ENCODE measurements around the gene GABARAPL1.

GABARAPL1 gene

DNA sequence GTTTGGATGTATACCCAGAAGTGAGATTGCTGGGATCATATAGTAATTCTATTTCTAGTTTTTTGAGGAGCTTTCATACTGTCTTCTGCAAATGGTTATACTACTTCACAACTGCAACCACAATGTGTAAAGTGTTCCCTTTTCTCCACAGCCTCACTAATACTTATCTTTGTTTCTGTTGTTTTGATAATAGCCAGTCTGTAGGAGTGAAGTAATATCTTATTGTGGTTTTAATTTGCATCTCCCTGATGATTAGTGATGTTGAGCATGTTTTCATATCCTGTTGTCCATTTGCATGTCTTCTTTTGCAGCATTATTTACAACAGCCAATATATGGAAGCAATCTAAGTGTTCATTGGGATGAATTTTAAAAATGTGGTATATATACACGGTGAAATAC is 29.9 kb downstream of the GABARAPL1 start:
- Histone ChIP-seq H3K4me1 (ENCODE audit: control insufficient read depth in 5 of 5, insufficient read depth in 5 of 5, low read length in 5 of 5) (no peaks in the 10 kb centered on the region), H3K9ac (ENCODE audit: low read length in 5 of 5) (no peak overlapping the region), H3K36me3 (ENCODE audit: control insufficient read depth in 5 of 5, insufficient read depth in 5 of 5, low read length in 5 of 5) (peaks cover 0 to 10% (median 0%) of the 10 kb centered on the region in 5 donors), H3K9me3 (ENCODE audit: control insufficient read depth in 5 of 5, low read length in 5 of 5) (no peaks in the 10 kb centered on the region), H3K4me3 (ENCODE audit: low read depth in 1 of 5, low read length in 5 of 5) (no peak overlapping the region), H3K27me3 (ENCODE audit: control insufficient read depth in 5 of 5, insufficient read depth in 4 of 5, low read length in 5 of 5) (no peaks in the 10 kb centered on the region), H3K27ac (ENCODE audit: low read depth, low read length) (no peak overlapping the region)

DNA sequence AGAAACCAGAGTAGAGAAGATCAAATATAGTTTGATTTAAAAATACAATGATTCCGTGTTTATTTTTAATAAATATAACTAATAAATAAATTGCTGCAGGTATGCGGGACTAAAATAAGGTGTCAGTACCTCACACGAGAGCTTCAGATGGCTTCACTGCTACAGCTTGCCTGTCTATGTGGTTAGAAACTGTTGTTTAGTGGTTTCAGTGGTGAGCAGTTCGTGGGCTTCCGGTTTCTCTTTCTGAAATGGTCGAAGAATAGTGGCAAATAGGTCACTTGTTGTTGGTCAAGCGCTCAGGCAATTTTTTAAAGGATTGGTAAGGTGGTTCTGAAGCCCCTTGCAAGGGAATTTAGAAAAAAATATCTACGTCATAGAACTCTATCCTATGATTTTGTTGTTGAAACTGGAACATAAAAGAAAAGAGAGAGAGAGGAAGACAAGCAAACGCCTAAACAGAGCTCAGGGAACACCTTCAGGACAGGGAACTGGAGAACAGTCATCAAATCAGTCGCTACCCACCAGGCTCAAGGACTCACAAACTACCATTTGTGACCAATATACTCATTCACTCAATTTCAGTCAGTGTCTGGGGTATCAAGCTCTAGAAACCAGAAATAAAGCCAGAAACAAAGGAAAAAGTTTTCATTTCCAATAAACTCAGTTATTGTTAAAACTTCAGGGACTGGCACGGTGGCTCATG is 31.3 kb downstream of the GABARAPL1 start:
- Histone ChIP-seq H3K27ac (ENCODE audit: low read depth, low read length) (no peak overlapping the region), H3K4me1 (ENCODE audit: control insufficient read depth in 5 of 5, insufficient read depth in 5 of 5, low read length in 5 of 5) (no peaks in the 10 kb centered on the region), H3K4me3 (ENCODE audit: low read depth in 1 of 5, low read length in 5 of 5) (peak overlapping the region in 2 of 5 donors; percentile 2 to 32), H3K27me3 (ENCODE audit: control insufficient read depth in 5 of 5, insufficient read depth in 4 of 5, low read length in 5 of 5) (no peaks in the 10 kb centered on the region), H3K36me3 (ENCODE audit: control insufficient read depth in 5 of 5, insufficient read depth in 5 of 5, low read length in 5 of 5) (peaks cover 0 to 10% (median 0%) of the 10 kb centered on the region in 5 donors), H3K9me3 (ENCODE audit: control insufficient read depth in 5 of 5, low read length in 5 of 5) (no peaks in the 10 kb centered on the region), H3K9ac (ENCODE audit: low read length in 5 of 5) (no peak overlapping the region)

DNA sequence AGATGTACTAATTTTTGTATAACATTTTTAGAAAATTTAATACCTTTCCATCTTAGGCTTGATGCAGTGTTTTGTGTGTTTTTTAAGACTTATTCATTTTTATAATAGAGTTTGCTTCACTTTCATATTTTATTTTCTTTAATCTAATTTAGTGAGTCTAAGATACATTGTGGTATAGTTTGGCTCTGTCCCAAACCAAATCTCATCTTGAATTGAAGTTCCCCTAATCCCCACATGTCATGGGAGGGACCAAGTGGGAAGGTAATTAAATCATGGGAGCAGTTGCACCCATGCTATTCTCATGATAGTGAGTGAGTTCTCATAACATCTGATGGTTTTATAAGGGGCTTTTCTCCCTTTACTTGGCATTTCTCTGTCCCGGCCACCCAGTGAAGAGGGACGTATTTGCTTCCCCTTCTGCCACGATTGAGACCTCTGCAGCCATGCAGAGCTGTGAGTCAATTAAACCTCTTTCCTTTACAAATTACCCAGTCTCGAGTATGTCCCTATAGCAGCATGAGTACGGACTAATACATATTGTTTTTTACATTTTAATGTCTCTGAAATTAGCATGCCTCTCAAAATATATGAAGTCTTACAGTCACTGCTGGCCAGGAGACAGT is 34.9 kb downstream of the GABARAPL1 start:
- Histone ChIP-seq H3K27me3 (ENCODE audit: control insufficient read depth in 5 of 5, insufficient read depth in 4 of 5, low read length in 5 of 5) (no peaks in the 10 kb centered on the region), H3K4me1 (ENCODE audit: control insufficient read depth in 5 of 5, insufficient read depth in 5 of 5, low read length in 5 of 5) (no peaks in the 10 kb centered on the region), H3K36me3 (ENCODE audit: control insufficient read depth in 5 of 5, insufficient read depth in 5 of 5, low read length in 5 of 5) (peaks cover 0 to 6% (median 0%) of the 10 kb centered on the region in 5 donors), H3K27ac (ENCODE audit: low read depth, low read length) (no peak overlapping the region), H3K4me3 (ENCODE audit: low read depth in 1 of 5, low read length in 5 of 5) (no peak overlapping the region), H3K9me3 (ENCODE audit: control insufficient read depth in 5 of 5, low read length in 5 of 5) (no peaks in the 10 kb centered on the region), H3K9ac (ENCODE audit: low read length in 5 of 5) (no peak overlapping the region)

DNA sequence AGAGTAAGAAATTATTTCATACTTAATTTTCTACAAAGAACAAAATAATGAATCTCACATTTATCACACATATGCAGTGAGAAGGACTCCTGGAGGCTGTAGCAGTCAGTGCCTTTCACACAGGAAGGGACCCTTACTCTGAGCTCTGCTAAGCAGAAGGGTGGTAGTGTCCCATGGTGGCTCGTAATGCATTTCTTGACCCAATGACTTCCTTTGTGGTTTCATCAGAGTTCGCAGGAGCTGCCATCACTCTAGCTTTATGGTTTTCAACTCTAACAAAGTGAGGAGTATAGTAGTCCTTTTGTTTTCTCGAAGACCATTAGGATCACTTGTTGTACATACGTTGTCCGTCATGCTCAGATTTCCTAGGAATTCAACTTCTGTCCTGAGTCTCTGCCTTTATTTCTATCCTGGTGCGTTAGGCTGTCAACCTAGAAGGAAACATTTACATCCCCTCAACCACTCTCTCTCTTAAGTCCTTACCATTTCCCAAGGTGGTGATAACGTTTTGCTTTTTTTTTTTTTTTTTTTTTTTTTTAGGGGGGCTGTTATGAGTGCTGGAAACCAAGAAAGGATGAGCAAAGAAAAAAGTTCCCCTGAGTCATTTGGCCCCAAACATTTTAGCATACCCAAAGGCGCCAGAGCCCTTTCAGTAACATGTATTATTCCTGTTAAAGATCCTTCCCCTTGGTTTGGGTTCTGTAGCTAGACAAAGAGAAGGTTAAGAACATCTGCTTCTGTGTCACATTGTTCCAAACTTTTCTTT is 37.2 kb downstream of the GABARAPL1 start:
- Histone ChIP-seq H3K4me1 (ENCODE audit: control insufficient read depth in 5 of 5, insufficient read depth in 5 of 5, low read length in 5 of 5) (no peaks in the 10 kb centered on the region), H3K36me3 (ENCODE audit: control insufficient read depth in 5 of 5, insufficient read depth in 5 of 5, low read length in 5 of 5) (no peaks in the 10 kb centered on the region), H3K9ac (ENCODE audit: low read length in 5 of 5) (no peak overlapping the region), H3K9me3 (ENCODE audit: control insufficient read depth in 5 of 5, low read length in 5 of 5) (no peaks in the 10 kb centered on the region), H3K27ac (ENCODE audit: low read depth, low read length) (no peak overlapping the region), H3K27me3 (ENCODE audit: control insufficient read depth in 5 of 5, insufficient read depth in 4 of 5, low read length in 5 of 5) (no peaks in the 10 kb centered on the region), H3K4me3 (ENCODE audit: low read depth in 1 of 5, low read length in 5 of 5) (no peak overlapping the region)

DNA sequence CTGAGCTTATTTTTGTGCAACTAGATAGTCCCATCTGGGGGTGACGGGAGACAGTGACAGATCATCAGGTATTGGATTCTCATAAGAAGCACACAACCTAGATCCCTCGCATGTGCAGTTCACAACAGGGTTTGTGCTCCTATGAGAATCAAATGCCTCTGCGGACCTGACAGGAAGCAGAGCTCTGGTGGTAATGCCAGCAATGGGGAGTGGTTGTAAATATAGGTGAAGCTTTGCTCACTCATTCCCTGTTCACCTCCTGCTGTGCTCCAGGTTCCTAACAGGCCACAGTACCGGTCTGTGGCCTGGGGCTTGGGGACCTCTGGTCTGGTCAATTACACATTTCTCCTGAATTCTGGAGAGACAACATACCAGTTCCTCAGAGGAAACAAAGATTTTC is 39.0 kb downstream of the GABARAPL1 start:
- Histone ChIP-seq H3K27me3 (ENCODE audit: control insufficient read depth in 5 of 5, insufficient read depth in 4 of 5, low read length in 5 of 5) (no peaks in the 10 kb centered on the region), H3K4me3 (ENCODE audit: low read depth in 1 of 5, low read length in 5 of 5) (no peak overlapping the region), H3K9ac (ENCODE audit: low read length in 5 of 5) (no peak overlapping the region), H3K4me1 (ENCODE audit: control insufficient read depth in 5 of 5, insufficient read depth in 5 of 5, low read length in 5 of 5) (no peaks in the 10 kb centered on the region), H3K9me3 (ENCODE audit: control insufficient read depth in 5 of 5, low read length in 5 of 5) (peaks cover 0 to 9% (median 0%) of the 10 kb centered on the region in 5 donors), H3K36me3 (ENCODE audit: control insufficient read depth in 5 of 5, insufficient read depth in 5 of 5, low read length in 5 of 5) (peaks cover 0 to 2% (median 0%) of the 10 kb centered on the region in 5 donors), H3K27ac (ENCODE audit: low read depth, low read length) (no peak overlapping the region)

DNA sequence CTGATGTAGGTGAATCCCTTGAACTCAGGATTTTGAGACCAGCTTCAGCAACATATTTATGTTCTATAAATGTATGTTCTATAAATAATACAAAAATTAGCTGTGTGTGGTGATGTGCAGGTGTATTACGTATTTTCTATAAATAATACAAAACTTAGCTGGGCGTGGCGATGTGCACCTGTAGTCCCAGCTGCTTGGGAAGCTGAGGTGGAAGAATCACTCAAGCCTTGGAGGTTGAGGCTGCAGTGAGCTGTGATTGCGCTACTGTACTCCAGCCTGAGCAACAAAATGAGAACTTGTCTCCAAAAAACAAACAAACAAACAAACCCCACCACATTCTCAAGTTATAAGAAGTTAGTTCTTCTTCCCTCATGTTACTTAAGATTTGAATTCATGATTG is 39.5 kb downstream of the GABARAPL1 start:
- Histone ChIP-seq H3K9me3 (ENCODE audit: control insufficient read depth in 5 of 5, low read length in 5 of 5) (peaks cover 0 to 9% (median 0%) of the 10 kb centered on the region in 5 donors), H3K27ac (ENCODE audit: low read depth, low read length) (no peak overlapping the region), H3K4me1 (ENCODE audit: control insufficient read depth in 5 of 5, insufficient read depth in 5 of 5, low read length in 5 of 5) (no peaks in the 10 kb centered on the region)

DNA sequence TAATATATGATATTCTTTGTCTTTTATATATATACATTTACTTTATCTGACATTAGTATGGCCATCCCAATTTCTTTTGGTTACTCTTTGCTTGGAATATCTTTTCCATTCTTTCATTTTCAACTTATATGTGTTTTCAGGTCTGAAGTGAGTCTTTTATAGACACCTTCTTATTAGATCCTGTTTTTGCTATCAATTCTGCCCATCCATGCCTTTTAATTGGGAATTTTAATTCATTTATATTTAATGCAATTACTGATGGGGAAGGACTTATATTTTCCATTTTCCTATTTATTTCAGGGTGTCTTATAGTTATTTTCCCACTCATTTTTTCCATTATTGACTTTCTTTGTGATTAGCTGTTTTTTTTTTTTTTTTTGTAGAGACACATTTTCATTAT is 43.4 kb downstream of the GABARAPL1 start:
- Histone ChIP-seq H3K9me3 (ENCODE audit: control insufficient read depth in 5 of 5, low read length in 5 of 5) (peaks cover 0 to 9% (median 0%) of the 10 kb centered on the region in 5 donors), H3K27me3 (ENCODE audit: control insufficient read depth in 5 of 5, insufficient read depth in 4 of 5, low read length in 5 of 5) (no peaks in the 10 kb centered on the region), H3K4me3 (ENCODE audit: low read depth in 1 of 5, low read length in 5 of 5) (no peak overlapping the region), H3K4me1 (ENCODE audit: control insufficient read depth in 5 of 5, insufficient read depth in 5 of 5, low read length in 5 of 5) (no peaks in the 10 kb centered on the region), H3K27ac (ENCODE audit: low read depth, low read length) (no peak overlapping the region), H3K9ac (ENCODE audit: low read length in 5 of 5) (no peak overlapping the region), H3K36me3 (ENCODE audit: control insufficient read depth in 5 of 5, insufficient read depth in 5 of 5, low read length in 5 of 5) (peaks cover 0 to 2% (median 0%) of the 10 kb centered on the region in 5 donors)

More for the DNA sequence above, 39.5 kb downstream of the GABARAPL1 start:
- no peak overlapping the region for H3K4me3 ChIP-seq (ENCODE audit: low read depth in 1 of 5, low read length in 5 of 5)
- no peaks in the 10 kb centered on the region for H3K27me3 ChIP-seq (ENCODE audit: control insufficient read depth in 5 of 5, insufficient read depth in 4 of 5, low read length in 5 of 5)
- H3K36me3 ChIP-seq (ENCODE audit: control insufficient read depth in 5 of 5, insufficient read depth in 5 of 5, low read length in 5 of 5), result peaks cover 0 to 2% (median 0%) of the 10 kb centered on the region in 5 donors
- no peak overlapping the region for H3K9ac ChIP-seq (ENCODE audit: low read length in 5 of 5)

DNA sequence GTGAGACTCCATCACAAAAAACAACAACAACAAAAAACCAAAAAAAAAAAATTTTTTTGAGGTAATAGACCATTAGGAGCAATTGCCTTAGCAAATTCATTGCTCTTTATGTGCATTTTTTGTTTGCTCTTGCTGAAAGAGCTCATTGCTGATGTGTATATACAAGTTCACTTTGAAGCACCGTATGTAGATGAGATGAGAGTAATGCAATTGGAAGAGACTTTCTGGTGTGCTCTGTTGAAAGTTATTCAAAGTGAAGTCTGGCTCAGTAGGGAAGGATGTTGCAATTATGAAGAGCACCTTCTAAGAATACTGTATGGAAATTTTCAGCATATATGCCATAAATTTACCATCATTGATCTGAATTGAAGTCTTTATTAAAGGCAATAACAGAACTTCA is 48.2 kb downstream of the GABARAPL1 start:
- Histone ChIP-seq H3K27ac (ENCODE audit: low read depth, low read length) (no peak overlapping the region), H3K36me3 (ENCODE audit: control insufficient read depth in 5 of 5, insufficient read depth in 5 of 5, low read length in 5 of 5) (no peaks in the 10 kb centered on the region), H3K9ac (ENCODE audit: low read length in 5 of 5) (no peak overlapping the region), H3K4me1 (ENCODE audit: control insufficient read depth in 5 of 5, insufficient read depth in 5 of 5, low read length in 5 of 5) (no peaks in the 10 kb centered on the region), H3K4me3 (ENCODE audit: low read depth in 1 of 5, low read length in 5 of 5) (no peak overlapping the region), H3K9me3 (ENCODE audit: control insufficient read depth in 5 of 5, low read length in 5 of 5) (peaks cover 0 to 3% (median 0%) of the 10 kb centered on the region in 5 donors), H3K27me3 (ENCODE audit: control insufficient read depth in 5 of 5, insufficient read depth in 4 of 5, low read length in 5 of 5) (no peaks in the 10 kb centered on the region)

DNA sequence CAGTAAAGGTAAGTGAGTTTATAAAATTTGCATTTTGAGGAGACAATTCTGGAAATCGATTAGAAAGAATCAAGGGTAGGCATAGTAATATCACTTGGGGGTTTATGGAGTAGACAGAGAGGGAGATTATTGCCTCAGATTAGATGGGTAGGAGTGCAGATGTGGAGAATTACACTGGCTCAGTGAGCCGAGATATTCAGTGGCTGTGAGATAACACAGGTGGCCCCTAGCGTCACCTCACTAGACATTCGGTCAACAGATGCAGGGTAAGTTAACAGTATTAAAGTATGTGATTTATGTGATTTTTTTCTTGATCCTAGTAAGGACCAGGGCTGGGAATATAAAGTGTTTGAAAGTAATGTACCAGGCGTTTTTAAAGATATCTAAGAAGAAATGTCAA is 55.4 kb downstream of the GABARAPL1 start:
- no peaks in the 10 kb centered on the region for H3K27me3 ChIP-seq (ENCODE audit: control insufficient read depth in 5 of 5, insufficient read depth in 4 of 5, low read length in 5 of 5)
- no peaks in the 10 kb centered on the region for H3K4me1 ChIP-seq (ENCODE audit: control insufficient read depth in 5 of 5, insufficient read depth in 5 of 5, low read length in 5 of 5)
- no peaks in the 10 kb centered on the region for H3K9me3 ChIP-seq (ENCODE audit: control insufficient read depth in 5 of 5, low read length in 5 of 5)
- no peak overlapping the region for H3K9ac ChIP-seq (ENCODE audit: low read length in 5 of 5)
- no peak overlapping the region for H3K27ac ChIP-seq (ENCODE audit: low read depth, low read length)
- H3K4me3 ChIP-seq (ENCODE audit: low read depth in 1 of 5, low read length in 5 of 5), result no peak overlapping the region
- H3K36me3 ChIP-seq (ENCODE audit: control insufficient read depth in 5 of 5, insufficient read depth in 5 of 5, low read length in 5 of 5), result no peaks in the 10 kb centered on the region

DNA sequence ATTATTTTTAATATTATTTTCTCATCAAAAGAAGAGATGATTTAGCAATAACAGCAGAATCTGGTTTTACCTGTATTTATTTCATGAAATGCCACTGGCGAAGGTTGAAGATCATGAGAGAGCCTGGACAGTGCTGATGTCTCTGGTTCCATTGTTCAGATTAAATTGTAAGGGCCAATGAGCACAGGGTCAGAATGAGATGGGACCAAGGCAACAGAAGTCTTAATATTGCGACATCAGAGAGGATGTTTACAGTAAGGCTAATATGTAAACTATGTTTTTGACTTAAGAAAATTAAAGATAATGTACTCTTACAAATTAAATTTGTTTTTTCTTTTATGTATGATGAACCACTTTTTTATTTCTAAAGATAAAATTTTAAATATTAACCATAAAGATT is 59.8 kb downstream of the GABARAPL1 start:
- Histone ChIP-seq H3K9ac (ENCODE audit: low read length in 5 of 5) (no peak overlapping the region), H3K27ac (ENCODE audit: low read depth, low read length) (no peak overlapping the region), H3K27me3 (ENCODE audit: control insufficient read depth in 5 of 5, insufficient read depth in 4 of 5, low read length in 5 of 5) (no peaks in the 10 kb centered on the region), H3K4me1 (ENCODE audit: control insufficient read depth in 5 of 5, insufficient read depth in 5 of 5, low read length in 5 of 5) (no peaks in the 10 kb centered on the region), H3K36me3 (ENCODE audit: control insufficient read depth in 5 of 5, insufficient read depth in 5 of 5, low read length in 5 of 5) (no peaks in the 10 kb centered on the region), H3K4me3 (ENCODE audit: low read depth in 1 of 5, low read length in 5 of 5) (no peak overlapping the region), H3K9me3 (ENCODE audit: control insufficient read depth in 5 of 5, low read length in 5 of 5) (no peaks in the 10 kb centered on the region)

Measured in subcutaneous abdominal adipose tissue (tissue), 5 donors.